Caco-2 (cell line): ENCODE results near the gene RAD51B. TPM values are rescaled to one million over a fixed set of nuclear protein-coding genes. Genes with fewer than 3 reads are reported as not detected.

Source experiments
- BruUV-seq: library from RNA; stranded (reverse); fragments of 400-500 nt; replicated peaks from 2 replicates; lab custom pipeline; 2021; lab: Mats Ljungman, UMichigan
- CTCF ChIA-PET: fragments of 300-600 bp; sonication (Branson Sonifier 250); formaldehyde crosslinking; loops from one replicate; lab custom pipeline; 2022; ENCODE audit warnings: antibody characterized with exemption; lab: Charles Lee
- POLR2A ChIA-PET: fragments of 300-600 bp; sonication (Branson Sonifier 250); formaldehyde crosslinking; loops from one replicate; lab custom pipeline; 2022; ENCODE audit warnings: antibody characterized with exemption; lab: Charles Lee
- DNase-seq, 2 experiments: peaks; one replicate each; pipeline versions ENCODE4 v3.0.0 to v3.0.0-alpha.2; 2020 to 2022
- H3K27me3 ChIP-seq: replicated peaks from 2 replicates; pipeline ENCODE4 v1.6.0; 2011; ENCODE audit warnings: low read length; ENCODE audit not compliant: control insufficient read depth, insufficient read depth
- H3K36me3 ChIP-seq: 2 replicates; pipeline ENCODE4 v1.5.1; 2011; ENCODE audit warnings: low read length; ENCODE audit not compliant: control insufficient read depth, insufficient read depth
- H3K4me1 ChIP-seq: fragments of 250-450 bp; sonication (Bioruptor Pico); 2 replicates; pipeline ENCODE4 v1.5.1; 2020; ENCODE audit warnings: mild to moderate bottlenecking
- H3K4me3 ChIP-seq: 2 replicates; pipeline ENCODE4 v1.5.1; 2011; ENCODE audit warnings: low read depth, mild to moderate bottlenecking, control low read depth, low read length
- H3K9me3 ChIP-seq: fragments of 250-450 bp; sonication (Bioruptor Pico); 2 replicates; pipeline ENCODE4 v1.5.1; 2020; ENCODE audit warnings: mild to moderate bottlenecking, moderate library complexity
- H3K27ac Mint-ChIP-seq: one replicate; pipeline ENCODE4 v1.8.0; 2022; ENCODE audit warnings: mixed read lengths; ENCODE audit not compliant: unreplicated experiment
- H3K27me3 Mint-ChIP-seq: one replicate; pipeline ENCODE4 v1.8.0; 2022; ENCODE audit warnings: mixed read lengths; ENCODE audit not compliant: insufficient read depth, unreplicated experiment
- H3K36me3 Mint-ChIP-seq: one replicate; pipeline ENCODE4 v1.8.0; 2022; ENCODE audit warnings: mild to moderate bottlenecking, mixed read lengths; ENCODE audit not compliant: insufficient read depth, unreplicated experiment
- H3K4me1 Mint-ChIP-seq: one replicate; pipeline ENCODE4 v1.8.0; 2022; ENCODE audit warnings: low read depth, mixed read lengths; ENCODE audit not compliant: unreplicated experiment
- H3K4me3 Mint-ChIP-seq: one replicate; pipeline ENCODE4 v1.8.0; 2022; ENCODE audit warnings: mild to moderate bottlenecking, moderate library complexity, mixed read lengths; ENCODE audit not compliant: unreplicated experiment
- H3K9me3 Mint-ChIP-seq: one replicate; pipeline ENCODE4 v1.8.0; 2022; ENCODE audit warnings: mixed read lengths; ENCODE audit not compliant: unreplicated experiment
- intact Hi-C: fragments of 100-400 bp; cut with micrococcal nuclease; formaldehyde crosslinking; loops from one replicate; pipeline ENCODE4 v1.10.0; 2022; ENCODE audit not compliant: unreplicated experiment
- total RNA-seq: library from RNA; stranded (reverse); gene quantifications from 2 replicates; pipeline ENCODE4 v1.2.3, GENCODE V29; 2022
- TF ChIP-seq, protein P1 (sequence below), 2 experiments: fragments of 200-600 bp in 1 of 2; IDR thresholded peaks; 1 replicate in 1 of 2; 2 replicates in 1 of 2; pipeline versions ENCODE4 v1.5.1 to v1.8.0; 2011 to 2022; ENCODE audit warnings: antibody characterized with exemption in 1 of 2, control low read depth in 1 of 2, inconsistent platforms in 1 of 2, low read depth in 1 of 2, low read length in 1 of 2, mild to moderate bottlenecking in 1 of 2, moderate library complexity in 1 of 2; ENCODE audit not compliant: insufficient read depth in 1 of 2, severe bottlenecking in 1 of 2, unreplicated experiment in 1 of 2

The RAD51B gene
- total RNA-seq, 1 experiment from 2014 or later = 16.7 TPM

DNA sequence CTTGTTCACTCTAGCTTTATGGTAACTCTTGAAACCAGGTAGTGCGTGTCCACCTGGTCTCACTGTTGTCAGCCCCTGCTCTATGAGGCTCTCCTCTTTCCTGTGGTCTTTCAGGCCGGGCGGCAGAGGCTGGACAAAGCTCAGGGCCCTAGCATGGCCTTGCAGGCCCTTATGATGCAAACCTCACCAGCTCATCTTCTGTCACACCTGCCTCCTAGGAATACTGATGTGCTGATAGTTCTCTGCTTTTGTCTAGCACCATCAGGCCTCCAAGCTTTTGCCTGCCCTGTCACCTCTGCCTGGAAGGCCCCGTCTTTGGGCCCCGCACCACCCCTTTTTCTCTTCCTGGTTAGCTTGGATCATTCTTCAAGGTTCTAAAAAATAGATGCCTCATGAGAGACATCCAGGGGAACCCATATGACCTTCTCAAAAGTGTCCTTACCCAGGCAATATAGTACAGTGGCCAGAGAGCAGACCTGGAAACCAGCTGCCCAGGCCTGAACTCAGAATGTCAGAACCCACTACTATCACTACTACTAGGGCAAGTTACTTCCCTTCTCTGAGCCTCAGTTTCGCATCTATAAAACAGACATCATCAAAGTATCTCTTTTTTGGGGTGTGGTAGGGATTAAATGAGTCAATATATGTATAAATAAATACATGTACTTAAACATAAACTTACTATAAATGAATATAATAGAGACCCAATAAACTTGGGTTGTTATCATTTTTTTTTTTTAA lies 881.6 kb downstream of the RAD51B start:
- intact Hi-C loops = no loop called here
- Mint-ChIP-seq H3K27ac (no peak overlapping the region), H3K36me3 (no peaks in the 10 kb centered on the region), H3K4me1 (peaks cover 9% of the 10 kb centered on the region), H3K4me3 (no peak overlapping the region), H3K9me3 (no peaks in the 10 kb centered on the region), H3K27me3 (no peaks in the 10 kb centered on the region)
- no peaks in the 10 kb centered on the region for H3K27me3 ChIP-seq
- H3K36me3 ChIP-seq = no peaks in the 10 kb centered on the region
- H3K4me3 ChIP-seq = no peak overlapping the region
- no peak for DNase-seq
- BruUV-seq = no TSS peak
- H3K9me3 ChIP-seq = 0 out of 2 replicates have a peak, but pooled peaks cover 4% of the 10 kb centered on the region
- no peaks in the 10 kb centered on the region for H3K4me1 ChIP-seq
- CTCF ChIA-PET = no interaction called here
- POLR2A ChIA-PET = no interaction called here
- TF ChIP-seq, protein P1, sequence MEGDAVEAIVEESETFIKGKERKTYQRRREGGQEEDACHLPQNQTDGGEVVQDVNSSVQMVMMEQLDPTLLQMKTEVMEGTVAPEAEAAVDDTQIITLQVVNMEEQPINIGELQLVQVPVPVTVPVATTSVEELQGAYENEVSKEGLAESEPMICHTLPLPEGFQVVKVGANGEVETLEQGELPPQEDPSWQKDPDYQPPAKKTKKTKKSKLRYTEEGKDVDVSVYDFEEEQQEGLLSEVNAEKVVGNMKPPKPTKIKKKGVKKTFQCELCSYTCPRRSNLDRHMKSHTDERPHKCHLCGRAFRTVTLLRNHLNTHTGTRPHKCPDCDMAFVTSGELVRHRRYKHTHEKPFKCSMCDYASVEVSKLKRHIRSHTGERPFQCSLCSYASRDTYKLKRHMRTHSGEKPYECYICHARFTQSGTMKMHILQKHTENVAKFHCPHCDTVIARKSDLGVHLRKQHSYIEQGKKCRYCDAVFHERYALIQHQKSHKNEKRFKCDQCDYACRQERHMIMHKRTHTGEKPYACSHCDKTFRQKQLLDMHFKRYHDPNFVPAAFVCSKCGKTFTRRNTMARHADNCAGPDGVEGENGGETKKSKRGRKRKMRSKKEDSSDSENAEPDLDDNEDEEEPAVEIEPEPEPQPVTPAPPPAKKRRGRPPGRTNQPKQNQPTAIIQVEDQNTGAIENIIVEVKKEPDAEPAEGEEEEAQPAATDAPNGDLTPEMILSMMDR (IDR thresholded peaks at IDR 0.05; ENCODE audit: insufficient read depth in 1 of 2, low read depth in 1 of 2, low read length in 1 of 2, severe bottlenecking in 1 of 2, unreplicated experiment in 1 of 2) = no peak

DNA sequence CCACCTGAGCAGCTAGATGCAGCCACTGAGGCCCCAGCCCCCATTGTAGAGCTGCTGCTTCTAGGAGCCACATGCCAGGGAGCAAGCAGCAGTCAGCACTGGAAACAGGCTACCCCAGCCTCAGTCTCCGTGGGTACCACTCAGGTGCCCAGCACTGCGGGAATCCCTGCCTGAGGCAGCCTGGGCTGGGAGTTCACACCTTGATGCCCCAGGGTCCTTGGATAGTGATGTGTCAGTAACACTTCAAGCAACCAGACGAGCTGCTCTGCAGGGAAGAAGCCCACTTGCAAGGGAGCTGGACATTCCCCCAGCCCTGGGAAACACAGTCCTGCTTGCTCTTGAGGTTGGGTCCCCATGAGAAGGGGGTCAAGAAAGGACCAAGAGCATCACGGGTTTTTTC lies 882.6 kb downstream of the RAD51B start:
- no peaks in the 10 kb centered on the region for H3K27me3 Mint-ChIP-seq
- CTCF ChIA-PET = interaction anchor here (0.6 kb wide), 1 partner anchor 57 kb away, joined by 3 read pairs; no protein-coding TSS in a partner anchor
- peaks cover 9% of the 10 kb centered on the region for H3K4me1 Mint-ChIP-seq
- no peak for DNase-seq
- Histone ChIP-seq H3K36me3 (no peaks in the 10 kb centered on the region), H3K4me1 (no peaks in the 10 kb centered on the region), H3K4me3 (no peak overlapping the region), H3K9me3 (0 out of 2 replicates have a peak, but pooled peaks cover 4% of the 10 kb centered on the region), H3K27me3 (no peaks in the 10 kb centered on the region)
- intact Hi-C loops = no loop called here
- TF ChIP-seq, protein P1 (IDR thresholded peaks at IDR 0.05; ENCODE audit: insufficient read depth in 1 of 2, low read depth in 1 of 2, low read length in 1 of 2, severe bottlenecking in 1 of 2, unreplicated experiment in 1 of 2) = no peak
- no peak overlapping the region for H3K27ac Mint-ChIP-seq
- no peaks in the 10 kb centered on the region for H3K9me3 Mint-ChIP-seq
- POLR2A ChIA-PET = no interaction called here
- BruUV-seq = no TSS peak
- no peaks in the 10 kb centered on the region for H3K36me3 Mint-ChIP-seq
- H3K4me3 Mint-ChIP-seq = no peak overlapping the region

DNA sequence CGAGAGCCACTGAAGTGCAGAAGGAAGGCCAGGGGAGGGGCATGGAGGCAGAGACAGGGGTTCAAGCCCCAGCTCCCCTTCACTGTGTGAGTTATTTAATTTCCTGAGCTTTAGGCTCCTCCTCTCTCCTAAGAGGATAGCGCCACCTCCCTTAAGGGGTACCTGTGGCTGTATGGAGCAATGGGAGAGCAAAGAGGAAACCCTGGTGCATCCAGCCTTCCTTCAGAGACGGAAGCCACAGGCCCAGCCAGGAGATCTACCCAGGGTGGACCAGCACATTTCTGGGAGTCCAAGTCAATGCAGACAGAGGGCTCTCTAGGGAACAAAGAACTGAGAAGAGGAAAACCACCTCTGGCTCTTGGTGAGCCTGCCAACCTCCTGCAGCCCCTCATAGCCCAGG lies 883.0 kb downstream of the RAD51B start:
- Mint-ChIP-seq H3K27me3 (no peaks in the 10 kb centered on the region), H3K4me1 (peaks cover 9% of the 10 kb centered on the region), H3K27ac (no peak overlapping the region), H3K36me3 (no peaks in the 10 kb centered on the region), H3K4me3 (no peak overlapping the region), H3K9me3 (no peaks in the 10 kb centered on the region)
- no peak for DNase-seq
- no peaks in the 10 kb centered on the region for H3K4me1 ChIP-seq
- no TSS peak for BruUV-seq
- intact Hi-C loops = no loop called here
- H3K36me3 ChIP-seq = no peaks in the 10 kb centered on the region
- TF ChIP-seq, protein P1 (IDR thresholded peaks at IDR 0.05; ENCODE audit: insufficient read depth in 1 of 2, low read depth in 1 of 2, low read length in 1 of 2, severe bottlenecking in 1 of 2, unreplicated experiment in 1 of 2) = no peak
- ChIA-PET POLR2A (no interaction called here), CTCF (interaction anchor here (0.6 kb wide), 1 partner anchor 57 kb away, joined by 3 read pairs; no protein-coding TSS in a partner anchor)
- no peak overlapping the region for H3K4me3 ChIP-seq
- H3K27me3 ChIP-seq = no peaks in the 10 kb centered on the region
- H3K9me3 ChIP-seq = 0 out of 2 replicates have a peak, but pooled peaks cover 4% of the 10 kb centered on the region
